Spinal cord (tissue), 10 donors: ENCODE measurements around the gene REEP1. TPM values are rescaled to one million over a fixed set of nuclear protein-coding genes. Genes with fewer than 3 reads are reported as not detected.
A peak's percentile ranks its signal among the peaks of the same experiment; 100 is the strongest.

ENCODE experiments used
- DNase-seq, 6 donors: peaks; one replicate each; pipeline versions ENCODE4 v3.0.0 to v3.0.0-alpha.2; 2013 to 2015; ENCODE audit warnings: low spot score in 6 of 6, low read depth in 4 of 6
- H3K27ac ChIP-seq: one replicate; pipeline ENCODE4 v1.5.1; 2013; ENCODE audit warnings: low read depth, low read length, control low read depth
- H3K27me3 ChIP-seq: one replicate; pipeline ENCODE4 v1.6.1; 2013; ENCODE audit warnings: low read length; ENCODE audit not compliant: control insufficient read depth, insufficient read depth
- H3K36me3 ChIP-seq: one replicate; pipeline ENCODE4 v1.6.1; 2013; ENCODE audit warnings: low read length; ENCODE audit not compliant: control insufficient read depth, insufficient read depth
- H3K4me1 ChIP-seq: one replicate; pipeline ENCODE4 v1.6.1; 2013; ENCODE audit warnings: low read length; ENCODE audit not compliant: control insufficient read depth, insufficient read depth
- H3K4me3 ChIP-seq: one replicate; pipeline ENCODE4 v1.5.1; 2013; ENCODE audit warnings: low read depth, low read length, control low read depth
- H3K9me3 ChIP-seq: one replicate; pipeline ENCODE4 v1.6.1; 2013; ENCODE audit warnings: low read length; ENCODE audit not compliant: control insufficient read depth, insufficient read depth
- WGBS: methylation state at CpG from one replicate; pipeline ENCODE4 v1.1.5; 2013; ENCODE audit warnings: missing lambda C conversion rate; ENCODE audit not compliant: insufficient coverage; 5-methylcytosine and 5-hydroxymethylcytosine counted together
- polyA plus RNA-seq, 2 donors: library from polyadenylated mRNA; unstranded; fragments of 120-200 nt; gene quantifications; one replicate each; pipeline ENCODE4 v1.2.1, GENCODE V29; 2013; ENCODE audit not compliant: insufficient read length in 2 of 2
- total RNA-seq, 2 donors: library from RNA; depleted of rRNA in 1 of 2; stranded (reverse); fragments of 120-200 nt in 1 of 2; fragments of >200 nt in 1 of 2; gene quantifications; one replicate each; pipeline versions ENCODE4 v1.2.3 to v1.2.4, GENCODE V29; 2013 to 2014
- donor health status: healthy.

Gene REEP1
- total and polyA plus RNA-seq, 4 donors, result 61.9 to 123 (median 114) TPM

DNA sequence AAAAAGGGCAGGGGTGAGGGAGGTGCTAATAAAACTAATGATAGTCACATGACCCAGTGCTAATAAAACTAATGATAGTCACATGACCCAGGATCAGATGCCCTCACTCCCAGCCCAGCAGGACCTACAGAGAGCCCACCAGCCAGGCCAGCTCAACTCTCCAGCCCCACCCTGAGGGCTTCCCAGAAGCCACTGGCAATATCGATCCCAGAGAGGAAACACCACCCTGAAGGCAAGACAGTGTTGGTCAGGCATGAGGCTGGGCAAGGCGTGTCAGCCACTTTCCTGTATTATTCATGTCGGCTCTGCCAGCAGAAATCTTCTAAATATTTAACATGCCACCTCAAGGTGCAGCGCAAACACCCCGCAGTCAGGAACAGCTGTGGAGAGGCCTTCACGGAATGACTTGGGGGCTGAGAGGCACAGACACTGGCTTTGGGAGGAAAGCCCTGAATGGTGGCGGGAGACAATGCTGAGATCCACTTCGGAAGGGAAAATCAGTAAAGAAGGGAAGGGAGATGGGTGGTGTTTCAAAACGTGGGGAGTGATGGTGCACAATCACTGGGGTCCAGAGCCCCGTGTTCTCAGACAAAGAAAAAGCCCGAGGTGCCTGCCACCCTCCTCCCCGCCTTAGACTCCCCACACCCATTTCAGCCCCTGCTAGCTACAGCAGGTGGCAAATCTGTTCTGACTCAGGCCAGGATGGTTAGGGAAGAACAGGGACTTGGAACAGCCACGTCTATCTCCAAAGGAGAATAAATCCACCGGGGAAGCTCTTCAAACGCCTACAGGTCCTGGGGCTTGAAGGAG is 1.4 kb downstream of the REEP1 start:
- 37% methylated on average over 8 of the region's 15 CpGs for whole genome bisulfite sequencing
- H3K36me3 ChIP-seq, result no peaks in the 10 kb centered on the region
- peak overlapping the region; percentile 64 for H3K4me3 ChIP-seq
- H3K27ac ChIP-seq, result no peak overlapping the region
- peak in 2 of 6 donors; percentile 54 to 69 for DNase-seq
- H3K27me3 ChIP-seq, result peaks cover 5% of the 10 kb centered on the region
- H3K9me3 ChIP-seq, result no peaks in the 10 kb centered on the region
- peaks cover 21% of the 10 kb centered on the region for H3K4me1 ChIP-seq

DNA sequence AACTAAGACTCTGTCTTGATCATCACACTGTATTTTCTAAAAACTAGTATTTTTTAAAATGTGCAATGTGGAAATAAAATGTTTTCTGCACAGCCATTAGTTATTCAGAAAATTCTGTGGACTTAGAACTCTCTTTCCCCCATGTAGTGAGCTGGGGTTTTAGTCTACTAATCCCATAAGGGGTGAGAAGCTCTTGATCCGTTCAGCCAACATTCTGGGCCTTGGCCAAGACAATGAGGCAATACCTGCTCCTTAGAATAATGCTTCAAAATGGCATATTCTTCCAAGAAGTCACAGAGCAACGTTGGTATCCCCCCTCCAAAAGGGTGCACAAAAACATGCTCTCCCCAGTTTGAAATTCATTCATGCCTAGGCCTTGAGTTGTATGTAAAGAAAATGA is 4.0 kb downstream of the REEP1 start:
- Histone ChIP-seq H3K36me3 (no peaks in the 10 kb centered on the region), H3K27ac (no peak overlapping the region), H3K4me3 (no peak overlapping the region), H3K27me3 (no peaks in the 10 kb centered on the region), H3K4me1 (peaks cover 21% of the 10 kb centered on the region), H3K9me3 (no peaks in the 10 kb centered on the region)
- DNase-seq, result no peak
- WGBS, result 80% methylated on average over 1 of the region's 2 CpGs

DNA sequence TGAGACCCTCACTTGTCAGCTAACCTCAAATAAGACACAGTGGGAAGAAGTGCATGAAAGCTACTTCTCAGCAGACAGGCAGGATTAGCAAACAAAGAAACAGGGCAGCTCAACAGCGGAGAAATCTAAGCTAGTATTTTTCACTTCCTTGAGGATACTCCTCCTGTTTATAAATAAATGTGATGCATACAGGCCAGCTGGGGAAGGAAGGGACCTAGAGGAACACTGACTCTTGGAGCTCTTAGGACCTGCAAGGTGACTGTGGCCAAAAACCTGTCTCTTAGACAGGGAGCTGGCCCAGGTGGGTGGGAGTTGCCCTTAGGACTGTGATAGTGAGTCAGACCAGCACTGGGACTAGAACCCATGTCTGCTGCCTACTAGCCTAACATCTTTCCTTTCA is 4.8 kb downstream of the REEP1 start:
- Histone ChIP-seq H3K9me3 (no peaks in the 10 kb centered on the region), H3K27me3 (no peaks in the 10 kb centered on the region), H3K4me3 (no peak overlapping the region), H3K4me1 (peaks cover 21% of the 10 kb centered on the region), H3K36me3 (no peaks in the 10 kb centered on the region), H3K27ac (no peak overlapping the region)
- WGBS, result no CpG with 5 or more reads among the region's 1 CpG
- no peak for DNase-seq

GRCh38 chr2:86331384-86331783 is 6.0 kb downstream of the REEP1 start:
- 92% methylated on average over 2 of the region's 3 CpGs for WGBS
- Histone ChIP-seq H3K27me3 (no peaks in the 10 kb centered on the region), H3K27ac (no peak overlapping the region), H3K9me3 (no peaks in the 10 kb centered on the region), H3K36me3 (no peaks in the 10 kb centered on the region), H3K4me3 (no peak overlapping the region), H3K4me1 (peaks cover 15% of the 10 kb centered on the region)
- DNase-seq, result no peak

GRCh38 chr2:86330001-86330400 is 7.4 kb downstream of the REEP1 start:
- Histone ChIP-seq H3K4me1 (peaks cover 5% of the 10 kb centered on the region), H3K4me3 (no peak overlapping the region), H3K27ac (no peak overlapping the region), H3K9me3 (no peaks in the 10 kb centered on the region), H3K36me3 (no peaks in the 10 kb centered on the region), H3K27me3 (no peaks in the 10 kb centered on the region)
- DNase-seq, result no peak
- WGBS, result no CpG with 5 or more reads among the region's 2 CpGs

DNA sequence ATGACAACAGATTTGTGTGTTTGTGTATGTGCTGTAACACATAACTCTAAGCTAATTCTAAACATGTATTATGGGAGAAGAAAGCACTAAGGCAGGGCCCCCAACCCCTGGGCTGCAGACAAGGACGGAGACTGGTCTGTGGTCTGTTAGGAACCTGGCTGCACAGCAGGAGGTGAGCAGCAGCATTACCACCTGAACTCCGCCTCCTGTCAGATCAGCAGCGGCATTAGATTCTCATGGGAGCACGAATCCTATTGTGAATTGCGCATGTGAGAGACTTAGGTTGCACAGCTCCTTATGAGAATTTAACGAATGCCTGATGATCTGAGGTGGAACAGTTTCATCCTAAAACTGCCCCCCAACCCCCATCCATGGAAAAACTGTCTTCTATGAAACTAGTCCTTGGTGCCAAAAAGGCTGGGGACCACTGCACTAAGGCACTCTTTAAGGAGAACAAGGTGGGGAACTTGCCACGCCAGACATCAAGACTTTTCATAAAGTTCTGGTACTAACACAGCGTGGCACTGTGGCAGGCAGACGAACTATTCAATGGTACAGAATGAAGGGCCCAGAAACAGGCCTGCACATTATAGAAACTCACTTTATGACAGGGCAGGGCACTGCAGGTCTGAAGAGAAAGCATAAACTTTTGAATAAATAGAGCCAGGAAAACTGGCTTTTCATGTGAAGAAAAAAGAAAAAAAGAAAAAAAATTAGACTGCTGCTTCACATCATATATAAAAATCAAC is 14.0 kb downstream of the REEP1 start:
- 74% methylated on average over 6 of the region's 9 CpGs for WGBS
- H3K4me3 ChIP-seq, result no peak overlapping the region
- no peaks in the 10 kb centered on the region for H3K27me3 ChIP-seq
- no peaks in the 10 kb centered on the region for H3K36me3 ChIP-seq
- H3K4me1 ChIP-seq, result no peaks in the 10 kb centered on the region
- no peak for DNase-seq
- peaks cover 1% of the 10 kb centered on the region for H3K9me3 ChIP-seq
- H3K27ac ChIP-seq, result no peak overlapping the region

DNA sequence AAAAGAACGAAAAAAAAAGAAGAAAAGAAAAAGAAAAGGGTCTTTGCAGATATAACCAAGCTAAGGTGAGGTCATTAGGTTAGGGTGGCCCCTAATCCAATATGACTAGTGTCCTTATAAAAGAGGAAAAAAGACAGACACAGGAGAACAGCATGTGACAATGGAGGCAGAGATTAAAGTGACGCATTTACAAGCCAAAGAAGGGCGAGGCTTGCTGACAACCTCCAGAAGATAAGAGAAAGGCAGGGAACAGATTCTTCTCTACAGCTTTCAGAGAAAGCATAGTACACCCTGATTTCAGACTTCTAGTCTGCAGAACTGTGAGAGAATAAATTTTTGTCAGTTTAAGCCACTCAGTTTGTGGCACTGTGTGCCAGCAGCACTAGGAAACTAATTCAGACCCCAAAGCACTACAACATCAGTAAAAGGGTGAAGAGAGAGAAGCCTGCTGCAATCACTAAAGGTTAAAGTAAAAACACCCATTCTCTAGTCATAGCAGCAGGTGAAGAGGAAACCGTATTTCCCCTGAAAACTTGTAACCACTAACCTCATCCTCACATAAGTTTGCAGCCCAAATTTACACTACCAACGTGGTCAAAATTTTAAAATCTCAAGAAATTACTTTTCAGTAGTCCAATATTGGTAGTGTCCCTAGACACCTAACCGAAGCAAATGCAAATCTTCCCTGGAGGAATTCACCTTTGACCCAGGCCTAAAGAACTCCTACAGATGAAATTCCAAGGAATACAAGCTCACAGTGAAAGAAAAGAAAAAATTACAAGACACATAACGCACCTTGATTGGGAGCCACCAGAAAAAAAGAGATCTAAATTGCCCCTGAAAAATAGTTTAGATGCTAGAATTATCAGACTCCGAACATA is 17.5 kb downstream of the REEP1 start:
- H3K27ac ChIP-seq, result no peak overlapping the region
- no peak for DNase-seq
- peaks cover 1% of the 10 kb centered on the region for H3K9me3 ChIP-seq
- H3K27me3 ChIP-seq, result no peaks in the 10 kb centered on the region
- no peak overlapping the region for H3K4me3 ChIP-seq
- no peaks in the 10 kb centered on the region for H3K36me3 ChIP-seq
- H3K4me1 ChIP-seq, result peaks cover 3% of the 10 kb centered on the region
- WGBS, result 80% methylated on average over 1 of the region's 8 CpGs

DNA sequence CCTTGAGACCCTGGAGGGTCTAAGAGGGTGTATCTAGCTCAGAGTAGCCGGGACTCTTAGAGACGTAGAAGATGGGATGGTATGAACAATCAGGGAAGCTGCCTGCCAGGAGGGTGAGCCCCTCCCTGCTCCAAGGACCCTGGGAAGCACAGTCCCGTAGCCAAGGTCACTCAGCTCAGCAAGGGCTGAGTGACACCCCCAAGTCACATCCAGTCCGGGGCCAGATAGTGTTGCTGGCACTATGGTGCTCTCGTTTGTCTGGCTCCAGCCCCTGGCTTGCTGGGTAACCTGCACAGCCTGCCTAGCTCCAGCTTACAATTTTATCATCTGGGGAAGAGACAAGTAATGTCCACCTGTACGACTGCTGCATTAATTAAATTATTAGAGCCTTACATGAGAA is 22.3 kb downstream of the REEP1 start:
- WGBS, result 84% methylated on average over 4 of the region's 6 CpGs
- H3K27me3 ChIP-seq, result no peaks in the 10 kb centered on the region
- DNase-seq, result no peak
- no peak overlapping the region for H3K27ac ChIP-seq
- H3K9me3 ChIP-seq, result no peaks in the 10 kb centered on the region
- no peak overlapping the region for H3K4me3 ChIP-seq
- peaks cover 4% of the 10 kb centered on the region for H3K36me3 ChIP-seq
- H3K4me1 ChIP-seq, result peaks cover 11% of the 10 kb centered on the region

- WGBS, result 56% methylated on average over 1 of the region's 2 CpGs
- no peak overlapping the region for H3K27ac ChIP-seq
- H3K4me3 ChIP-seq, result no peak overlapping the region
- peaks cover 12% of the 10 kb centered on the region for H3K4me1 ChIP-seq
- H3K9me3 ChIP-seq, result no peaks in the 10 kb centered on the region
- DNase-seq, result no peak
- H3K27me3 ChIP-seq, result no peaks in the 10 kb centered on the region
- peaks cover 4% of the 10 kb centered on the region for H3K36me3 ChIP-seq
Measured at GRCh38 chr2:86314125-86314524, 23.3 kb downstream of the REEP1 start.
